AG04450 (cell line): ENCODE data around the gene ZNF33A. TPM values are rescaled to one million over a fixed set of nuclear protein-coding genes. Genes with fewer than 3 reads are reported as not detected.

Experiments
- CTCF ChIA-PET: fragments of 300-600, 350-600 bp; formaldehyde crosslinking; extraction: SDS; loops from one replicate; lab custom pipeline; 2022; ENCODE audit warnings: antibody characterized with exemption, inconsistent platforms; lab: Charles Lee
- POLR2A ChIA-PET: fragments of 350-600 bp; formaldehyde crosslinking; extraction: SDS; loops from one replicate; lab custom pipeline; 2021; ENCODE audit warnings: antibody characterized with exemption, inconsistent platforms; lab: Yijun Ruan, JAX
- DNase-seq: peaks from one replicate; pipeline ENCODE4 v3.0.0-alpha.2; 2011; ENCODE audit warnings: low read depth, low spot score
- H3K27ac ChIP-seq: one replicate; pipeline ENCODE4 v1.5.1; 2012; ENCODE audit warnings: low read depth, low read length, control low read depth
- H3K27me3 ChIP-seq: one replicate; pipeline ENCODE4 v1.6.0; 2012; ENCODE audit warnings: low read length; ENCODE audit not compliant: control insufficient read depth, insufficient read depth
- H3K4me3 ChIP-seq: 2 replicates; pipeline ENCODE4 v1.5.1; 2011; ENCODE audit warnings: mild to moderate bottlenecking, low read depth, low read length, control low read depth
- H3K9me3 ChIP-seq: 2 replicates; pipeline ENCODE4 v1.5.1; 2012; ENCODE audit warnings: low read length; ENCODE audit not compliant: control insufficient read depth, insufficient read depth
- polyA minus RNA-seq: library from RNA; depleted of rRNA, polyadenylated mRNA; stranded (reverse); fragments of >200 nt; gene quantifications from 2 replicates; pipeline ENCODE4 v1.2.3, GENCODE V29; 2011; rRNA and poly(A)+ RNA removed
- polyA plus RNA-seq: library from polyadenylated mRNA; depleted of rRNA; stranded (reverse); fragments of >200 nt; gene quantifications from 2 replicates; pipeline ENCODE4 v1.2.3, GENCODE V29; 2011; rRNA removed
- TF ChIP-seq, protein P1 (sequence below): IDR thresholded peaks from 2 replicates; pipeline ENCODE4 v1.5.1; 2011; ENCODE audit warnings: low read depth, low read length, control low read depth, inconsistent platforms

ZNF33A gene
- polyA plus RNA-seq (7.4 and 10.5 TPM in 2 replicates), polyA minus RNA-seq (7.0 and 10.3 TPM in 2 replicates)

DNA sequence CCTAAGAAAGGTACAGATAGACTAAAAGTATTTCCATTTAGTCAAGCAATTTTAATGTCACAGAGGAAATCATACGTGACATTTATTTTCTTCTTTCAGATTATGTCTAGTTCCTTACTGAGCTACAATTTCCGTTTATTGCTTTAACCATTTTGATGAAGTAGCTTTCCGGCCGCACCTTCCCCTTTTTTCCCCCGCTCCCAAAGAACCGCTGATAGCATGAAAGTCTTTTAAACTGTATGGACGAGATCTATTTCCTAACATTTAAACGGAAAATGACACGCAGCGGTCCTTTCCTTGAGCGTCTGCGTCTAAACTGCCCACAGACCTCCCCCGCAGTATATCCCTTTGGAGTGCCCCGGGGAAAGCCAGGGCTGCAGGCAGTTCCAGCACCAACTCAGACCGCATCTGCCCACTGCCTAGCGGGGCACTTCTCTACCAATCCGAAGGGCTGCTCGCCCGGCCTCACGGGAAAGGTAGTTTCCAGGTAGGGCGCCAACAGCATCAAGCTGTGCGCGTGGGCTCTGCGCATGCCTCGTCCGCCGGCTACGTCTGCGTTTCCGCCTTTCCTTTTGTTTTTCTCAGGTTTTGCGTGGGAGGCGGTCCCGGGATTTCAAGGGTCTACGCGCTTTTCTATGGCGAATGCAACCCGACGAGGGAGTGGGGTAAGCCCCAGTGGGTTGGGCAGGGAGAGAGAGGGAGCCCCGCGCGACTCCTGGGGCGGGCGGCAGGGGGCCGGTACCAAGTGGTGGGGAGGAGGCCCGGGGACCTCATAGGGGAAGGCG lies at the start of gene ZNF33A:
Gene ZNF33A (plus strand): TSS at position 557 of the 785 bp plus-strand sequence. CDS start 1,667 bp downstream, outside the sequence.
- H3K27ac ChIP-seq: peak within 1 kb of the TSS; percentile 97
- TF ChIP-seq, protein P1, sequence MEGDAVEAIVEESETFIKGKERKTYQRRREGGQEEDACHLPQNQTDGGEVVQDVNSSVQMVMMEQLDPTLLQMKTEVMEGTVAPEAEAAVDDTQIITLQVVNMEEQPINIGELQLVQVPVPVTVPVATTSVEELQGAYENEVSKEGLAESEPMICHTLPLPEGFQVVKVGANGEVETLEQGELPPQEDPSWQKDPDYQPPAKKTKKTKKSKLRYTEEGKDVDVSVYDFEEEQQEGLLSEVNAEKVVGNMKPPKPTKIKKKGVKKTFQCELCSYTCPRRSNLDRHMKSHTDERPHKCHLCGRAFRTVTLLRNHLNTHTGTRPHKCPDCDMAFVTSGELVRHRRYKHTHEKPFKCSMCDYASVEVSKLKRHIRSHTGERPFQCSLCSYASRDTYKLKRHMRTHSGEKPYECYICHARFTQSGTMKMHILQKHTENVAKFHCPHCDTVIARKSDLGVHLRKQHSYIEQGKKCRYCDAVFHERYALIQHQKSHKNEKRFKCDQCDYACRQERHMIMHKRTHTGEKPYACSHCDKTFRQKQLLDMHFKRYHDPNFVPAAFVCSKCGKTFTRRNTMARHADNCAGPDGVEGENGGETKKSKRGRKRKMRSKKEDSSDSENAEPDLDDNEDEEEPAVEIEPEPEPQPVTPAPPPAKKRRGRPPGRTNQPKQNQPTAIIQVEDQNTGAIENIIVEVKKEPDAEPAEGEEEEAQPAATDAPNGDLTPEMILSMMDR: no peak
- H3K4me3 ChIP-seq: peak within 1 kb of the TSS; percentile 83
- ChIA-PET CTCF (interaction anchor here (0.6 to 2.1 kb wide), 3 partner anchors 33 to 128 kb away, joined by 3 to 15 read pairs (median 7); no protein-coding TSS in a partner anchor), POLR2A (interaction anchor here (0.6 to 0.9 kb wide), 2 partner anchors 35 to 237 kb away, joined by 3 to 4 read pairs; no protein-coding TSS in a partner anchor)
- DNase-seq: peak; percentile 62
- no peaks in the 10 kb centered on the region for H3K9me3 ChIP-seq
- H3K27me3 ChIP-seq: no peaks in the 10 kb centered on the region

DNA sequence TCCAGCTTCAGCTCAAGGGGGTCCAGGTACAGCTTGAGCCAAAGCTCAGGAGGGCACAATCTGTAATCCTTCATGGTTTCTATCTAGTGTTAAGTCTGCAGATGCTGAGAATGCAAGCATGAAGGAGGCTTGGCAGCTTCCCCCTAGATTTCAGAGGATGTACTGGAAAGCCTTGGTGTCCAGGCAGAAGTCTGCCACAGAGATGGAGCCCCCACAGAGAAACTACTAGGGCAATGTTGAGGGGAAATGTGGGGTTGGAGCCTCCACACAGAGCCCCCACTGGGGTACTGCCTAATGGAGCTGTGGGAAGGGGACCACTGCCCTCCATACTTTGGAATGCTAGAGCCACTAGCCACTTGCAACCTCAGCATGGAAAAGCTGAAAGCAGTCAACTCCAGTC lies 45.5 kb upstream of the ZNF33A start:
- TF ChIP-seq, protein P1: no peak
- ChIA-PET CTCF (no interaction called here), POLR2A (no interaction called here)
- Histone ChIP-seq H3K27ac (no peak overlapping the region), H3K4me3 (no peak overlapping the region), H3K27me3 (no peaks in the 10 kb centered on the region), H3K9me3 (peaks cover 8% of the 10 kb centered on the region; the same call in 1 of the 2 replicates)
- DNase-seq: no peak

DNA sequence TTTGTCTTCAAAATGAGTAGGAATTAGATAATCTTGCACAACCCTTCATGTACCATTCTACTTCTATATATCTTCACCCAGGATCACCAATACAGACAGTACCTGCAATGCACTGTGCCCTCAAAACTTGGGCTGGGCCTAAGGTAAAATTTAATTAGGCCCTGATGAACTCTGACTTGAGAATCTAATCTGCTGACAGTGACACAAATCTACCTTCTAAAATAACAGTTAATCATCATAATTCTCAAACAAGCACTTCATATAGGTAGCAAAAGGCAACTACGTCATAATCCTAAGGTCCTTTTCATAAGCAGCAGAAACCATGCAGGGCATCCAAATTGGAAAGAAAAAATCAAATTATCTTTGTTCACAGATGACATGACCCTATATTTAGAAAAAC lies 38.1 kb upstream of the ZNF33A start:
- TF ChIP-seq, protein P1: no peak
- no peak for DNase-seq
- Histone ChIP-seq H3K27ac (no peak overlapping the region), H3K27me3 (no peaks in the 10 kb centered on the region), H3K4me3 (no peak overlapping the region), H3K9me3 (no peaks in the 10 kb centered on the region)
- ChIA-PET POLR2A (no interaction called here), CTCF (no interaction called here)

DNA sequence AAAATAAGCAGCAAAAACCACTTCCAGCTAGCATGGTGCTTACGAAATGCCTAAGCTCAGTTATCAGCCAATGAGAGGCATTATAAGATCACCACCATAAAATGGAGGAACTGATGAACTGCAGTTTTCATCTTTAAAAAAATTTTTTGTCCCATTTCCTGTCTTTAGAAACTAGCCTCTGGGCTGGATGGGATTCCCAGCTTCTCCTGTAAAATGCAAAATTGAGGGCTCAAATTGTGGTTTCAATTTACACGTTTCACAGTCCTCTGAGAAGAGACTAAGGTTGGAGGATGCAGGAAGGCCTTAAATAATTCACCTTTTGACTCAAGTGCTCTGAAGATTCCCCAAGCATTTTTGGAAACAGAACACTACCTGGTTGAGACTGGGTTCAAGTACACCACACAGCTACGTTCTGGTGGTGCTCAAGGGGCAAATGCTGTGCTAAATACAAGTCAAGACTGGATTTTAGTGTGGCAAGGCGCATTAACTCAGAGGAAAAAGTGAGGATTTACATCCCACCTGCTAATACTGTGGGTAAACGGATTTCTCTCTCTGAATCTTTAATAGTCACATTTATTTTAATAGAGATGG lies 35.0 kb upstream of the ZNF33A start:
- Histone ChIP-seq H3K27me3 (no peaks in the 10 kb centered on the region), H3K9me3 (no peaks in the 10 kb centered on the region), H3K4me3 (peak overlapping the region; percentile 83), H3K27ac (no peak overlapping the region)
- CTCF ChIA-PET: interaction anchor here (0.7 to 2.5 kb wide), 5 partner anchors 35 to 390 kb away, joined by 3 to 19 read pairs (median 5); partner anchors contain the start of gene ZNF33A
- POLR2A ChIA-PET: interaction anchor here (0.7 to 0.9 kb wide), 2 partner anchors 12 to 35 kb away, joined by 3 to 5 read pairs; partner anchors contain the start of gene ZNF33A
- no peak for DNase-seq
- TF ChIP-seq, protein P1: no peak
